Stimulated activated CD8-positive, alpha-beta memory T cell treated with anti-CD3 and anti-CD28 coated beads, Interleukin-4, amount 100 ng/mL, for 24 hours (primary cell): ENCODE results near the gene OPHN1.

Experiments
- DNase-seq: peaks from one replicate; pipeline ENCODE4 v3.0.0-alpha.2; 2020; ENCODE audit warnings: low read depth

The OPHN1 gene

DNA sequence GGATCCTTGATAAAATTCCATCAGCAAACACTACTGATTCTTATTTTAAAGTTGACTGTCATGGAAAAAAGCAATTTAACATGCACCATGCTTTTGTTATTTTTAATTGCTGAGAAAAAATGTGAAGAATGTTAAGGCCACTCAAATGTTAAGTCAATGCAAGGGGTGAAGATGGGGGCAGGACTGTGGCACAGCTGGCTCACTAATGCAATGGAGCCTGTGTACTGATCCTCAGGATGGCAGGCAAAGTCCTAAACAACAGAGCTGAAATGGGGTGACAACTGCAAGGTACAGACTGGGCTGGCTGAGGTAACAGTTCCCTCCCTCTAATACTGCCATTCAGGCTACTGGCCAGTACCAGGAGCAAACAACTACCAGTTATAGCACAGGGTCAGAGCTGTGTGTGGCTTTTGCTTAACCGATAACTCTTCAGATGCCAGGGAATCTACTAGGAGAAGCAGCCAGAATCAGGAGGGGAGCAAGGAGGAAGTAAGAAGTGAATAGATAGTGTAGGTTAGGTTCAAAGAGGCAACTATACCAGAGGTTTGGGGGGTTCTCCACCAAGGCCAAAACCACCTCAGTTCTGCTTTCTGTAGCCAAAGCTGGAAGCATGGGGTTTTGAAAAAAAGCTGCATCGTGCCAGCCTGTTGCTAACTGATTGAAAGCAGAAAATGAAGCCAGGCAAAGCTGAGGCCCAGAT lies 372.6 kb downstream of the OPHN1 start:
- DNase-seq = no peak

DNA sequence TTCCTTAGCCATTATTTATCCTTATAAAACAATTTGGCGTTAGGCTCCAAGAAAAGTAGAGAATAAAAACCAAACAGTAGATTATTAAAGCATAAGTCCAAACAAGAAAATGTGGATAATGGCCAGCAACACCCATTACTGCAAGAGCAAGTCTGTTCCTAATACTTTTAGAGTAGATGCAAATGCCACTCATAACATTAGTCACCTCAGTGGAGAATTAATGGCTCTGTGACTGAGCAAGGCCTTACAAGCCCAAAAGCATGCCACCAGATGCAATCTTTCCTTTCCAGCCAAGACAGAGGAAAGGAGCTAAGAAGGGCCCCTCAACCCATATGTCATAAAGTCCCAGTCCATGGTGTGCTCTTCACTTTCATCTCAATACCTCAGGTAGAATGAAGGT lies 373.8 kb downstream of the OPHN1 start:
- DNase-seq = no peak

DNA sequence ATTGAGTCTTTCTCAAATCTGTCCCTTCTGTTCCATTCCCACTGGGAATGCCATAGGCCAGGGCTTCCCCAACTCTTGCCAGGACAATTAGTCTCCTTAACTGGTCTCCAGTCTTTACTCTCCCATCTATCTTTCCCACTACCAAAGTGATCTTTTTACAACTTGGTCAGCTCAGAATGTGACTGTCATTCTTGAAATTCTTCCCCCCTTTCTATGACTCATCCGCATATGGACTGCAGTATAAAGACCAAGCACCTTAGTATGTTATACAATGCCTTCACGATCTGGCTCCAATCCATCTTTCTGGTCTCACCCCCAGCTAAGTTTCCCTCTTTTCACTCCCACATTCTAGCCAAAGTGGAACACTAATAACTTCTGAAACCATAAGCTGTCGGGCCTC lies 383.8 kb downstream of the OPHN1 start:
- no peak for DNase-seq

DNA sequence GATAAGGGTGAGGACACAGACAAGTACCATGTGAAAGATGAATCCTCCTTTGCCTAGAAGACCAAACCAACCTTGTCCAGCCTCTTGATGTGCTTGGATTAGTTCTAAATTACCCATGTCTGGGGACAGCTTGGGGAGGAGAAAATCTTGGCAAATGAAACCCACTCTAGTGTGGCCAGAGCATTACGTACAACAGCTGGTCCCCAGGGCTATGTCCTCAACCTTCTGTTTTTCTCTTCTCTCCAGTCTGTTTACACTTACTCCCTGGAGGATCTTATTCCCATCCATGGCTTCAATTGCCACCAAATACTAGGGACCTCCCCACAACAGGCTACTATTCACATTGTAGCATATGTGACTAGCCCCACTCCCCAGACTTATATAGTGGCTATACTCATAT lies 384.5 kb downstream of the OPHN1 start:
- DNase-seq = no peak

DNA sequence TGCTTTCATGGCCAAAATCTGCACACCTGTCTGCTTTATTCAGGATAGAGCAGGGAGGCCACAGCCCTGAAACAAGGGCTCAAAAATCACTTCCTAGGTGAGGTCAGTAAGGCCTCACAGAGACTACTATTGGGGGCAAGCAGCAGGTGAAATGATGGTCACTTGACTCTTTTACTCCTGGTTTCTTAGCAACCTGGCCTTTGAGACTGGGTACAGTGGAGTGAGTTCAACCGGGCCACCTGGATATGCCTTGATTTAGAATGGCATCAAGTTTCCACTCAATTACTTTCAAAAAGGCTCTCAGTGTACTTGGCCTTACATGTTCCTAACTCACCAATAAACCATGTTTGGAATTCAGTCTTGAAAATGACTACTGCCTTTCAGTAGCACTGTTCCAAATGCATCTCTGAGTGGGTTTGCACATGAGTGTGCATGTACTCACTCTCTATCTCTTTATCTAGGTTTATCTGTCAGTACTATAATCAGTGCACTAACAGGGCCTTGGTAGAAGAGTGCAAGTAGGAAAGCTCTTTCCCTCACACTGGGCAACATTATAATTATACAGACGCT lies 388.2 kb downstream of the OPHN1 start:
- DNase-seq = no peak

DNA sequence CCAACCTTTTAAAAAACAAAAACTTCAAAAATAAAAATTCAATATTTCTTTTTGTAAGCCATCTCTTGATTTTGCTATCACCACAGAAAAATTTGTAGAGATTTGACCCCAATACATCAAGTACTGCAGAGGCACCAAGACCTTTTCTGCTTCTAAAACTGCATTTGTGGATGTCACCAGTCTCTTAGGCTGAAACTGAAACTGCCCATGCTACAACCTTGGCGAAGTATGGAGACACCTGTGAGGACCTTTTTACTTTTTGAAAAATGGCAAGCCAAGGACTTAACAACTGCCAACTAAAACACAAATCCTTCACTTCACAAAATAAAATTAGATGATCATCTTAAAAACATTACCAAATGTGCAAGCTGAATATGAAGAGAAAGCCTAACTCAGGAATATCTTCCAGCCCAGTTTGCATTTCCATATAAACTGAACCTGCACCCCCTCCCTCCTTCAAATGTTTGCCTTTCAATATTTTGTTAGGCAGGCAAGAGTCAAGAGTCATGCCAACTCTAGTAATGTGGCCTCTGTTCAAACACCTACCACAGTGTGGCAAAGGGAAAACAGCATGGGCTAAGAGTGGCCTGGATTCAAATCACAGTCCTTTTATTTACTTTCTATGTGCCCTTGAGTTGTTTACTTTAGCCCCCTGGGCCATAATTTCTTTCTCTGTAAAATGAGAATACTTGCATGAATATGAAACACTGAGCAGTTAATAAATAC lies 389.4 kb downstream of the OPHN1 start:
- no peak for DNase-seq

DNA sequence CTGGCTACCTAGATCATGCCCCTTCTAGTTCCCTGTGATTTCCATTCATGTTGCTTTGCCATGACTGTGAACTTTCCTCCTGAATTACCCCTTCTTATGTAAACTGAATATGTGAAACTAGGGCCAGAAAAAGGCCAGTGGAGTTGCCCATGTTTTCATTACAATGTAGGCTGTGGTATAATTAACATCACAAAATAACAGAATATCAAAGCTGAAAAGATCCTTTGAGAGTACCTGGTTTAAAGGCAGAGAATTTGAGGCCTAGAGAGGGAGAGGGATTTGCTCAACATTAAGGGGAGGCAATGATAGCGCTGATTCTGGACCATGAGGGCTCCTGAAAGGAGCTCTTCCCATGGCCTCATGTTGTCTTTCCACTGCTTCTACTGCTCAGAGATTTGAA lies 392.2 kb downstream of the OPHN1 start:
- DNase-seq = no peak

DNA sequence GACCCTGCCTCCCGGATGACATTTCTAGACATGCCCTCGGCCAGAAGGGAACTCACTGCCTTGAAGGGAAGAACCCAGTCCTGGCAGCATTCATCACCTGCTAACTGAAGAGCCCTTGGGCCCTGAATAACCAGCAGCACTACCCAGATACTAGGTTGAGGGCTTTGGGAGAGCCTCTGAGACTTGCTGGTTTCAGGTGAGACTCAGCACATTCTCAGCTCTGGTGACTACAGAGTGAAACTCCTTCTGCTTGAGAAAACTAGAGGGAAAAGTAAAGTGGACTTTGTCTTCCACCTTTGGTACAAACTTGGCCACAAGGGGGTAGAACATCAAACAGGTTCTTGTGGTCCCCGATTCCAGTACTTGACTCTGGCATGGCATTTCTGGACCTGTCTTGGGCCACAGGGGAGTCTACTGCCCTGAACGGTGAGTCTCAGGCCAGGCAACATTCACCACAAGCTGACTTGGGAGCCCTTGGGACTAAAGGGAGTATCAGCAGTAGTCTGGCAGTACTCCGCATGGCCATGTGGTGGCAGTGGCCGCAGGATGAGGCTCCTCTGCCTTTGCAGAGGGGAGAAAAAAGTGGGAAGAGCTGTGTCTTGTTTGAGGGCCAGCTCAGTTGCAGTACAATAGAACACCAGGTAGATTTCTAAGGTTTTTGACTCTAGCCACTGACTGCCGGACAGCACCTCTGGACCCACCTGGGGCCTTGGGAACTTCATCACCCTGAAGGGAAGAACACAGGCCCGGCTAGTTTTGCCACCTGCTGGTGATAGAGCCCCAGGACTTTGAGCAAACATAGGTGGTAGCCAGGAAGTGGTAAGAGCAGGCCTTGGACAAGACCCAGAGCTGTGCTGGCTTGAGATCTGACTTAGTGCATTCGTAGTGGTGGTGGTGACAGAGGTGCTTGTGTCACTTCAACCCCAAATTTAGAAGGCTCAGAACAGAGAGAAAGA lies 414.8 kb downstream of the OPHN1 start:
- no peak for DNase-seq

DNA sequence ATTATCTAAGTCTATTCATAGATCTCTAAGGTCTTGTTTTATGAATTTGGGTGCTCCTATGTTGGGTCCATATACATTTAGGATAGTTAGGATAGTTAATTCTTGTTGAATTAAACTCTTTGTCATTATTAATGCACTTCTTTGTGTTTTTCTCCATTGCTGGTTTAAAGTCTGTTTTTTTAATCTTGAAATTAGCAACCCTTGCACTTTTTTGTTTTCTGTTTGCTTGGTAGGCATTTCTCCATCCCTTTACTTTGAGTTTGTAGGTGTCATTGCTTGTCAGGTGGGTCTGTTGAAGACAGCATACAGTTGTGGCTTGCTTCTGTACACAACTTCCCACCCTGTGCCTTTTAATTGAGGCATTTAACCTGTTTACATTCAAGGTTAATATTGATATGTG lies 434.8 kb downstream of the OPHN1 start:
- DNase-seq = no peak
